D721Med (cell line): Measurements from ENCODE around the gene SORCS1.

Experiments
- DNase-seq: peaks from one replicate; pipeline ENCODE4 v3.0.0; 2011; ENCODE audit warnings: low spot score; ENCODE audit not compliant: insufficient read length
- FAIRE-seq: peaks from 2 replicates; lab custom pipeline; 2011; peaks lifted over from hg19 to GRCh38; lab: Jason Lieb, UNC
- TF ChIP-seq, protein P1 (sequence below): IDR thresholded peaks from 2 replicates; pipeline ENCODE4 v1.5.1; 2012; ENCODE audit warnings: mild to moderate bottlenecking, control low read depth; ENCODE audit not compliant: insufficient read depth; ENCODE audit errors: missing control alignments

The SORCS1 gene

DNA sequence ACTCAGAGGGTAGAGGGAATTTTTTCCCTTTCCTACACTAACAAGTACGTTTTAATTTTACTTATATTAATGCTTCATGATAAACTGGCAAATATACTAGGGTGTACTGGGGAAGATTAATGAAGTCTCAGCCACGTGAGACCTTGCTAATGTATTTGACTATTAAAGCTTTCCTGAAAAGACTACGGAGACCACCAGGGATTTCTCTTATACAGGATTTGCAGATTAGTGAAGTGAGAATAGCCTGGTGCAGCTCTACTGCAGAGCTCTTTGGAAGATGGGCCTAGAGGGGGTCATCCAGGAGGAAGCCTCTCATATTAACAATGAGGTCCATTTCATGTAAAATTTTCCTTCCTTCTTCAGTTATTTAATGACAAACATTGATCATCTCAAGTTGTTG is 379.0 kb downstream of the SORCS1 start:
- TF ChIP-seq, protein P1, sequence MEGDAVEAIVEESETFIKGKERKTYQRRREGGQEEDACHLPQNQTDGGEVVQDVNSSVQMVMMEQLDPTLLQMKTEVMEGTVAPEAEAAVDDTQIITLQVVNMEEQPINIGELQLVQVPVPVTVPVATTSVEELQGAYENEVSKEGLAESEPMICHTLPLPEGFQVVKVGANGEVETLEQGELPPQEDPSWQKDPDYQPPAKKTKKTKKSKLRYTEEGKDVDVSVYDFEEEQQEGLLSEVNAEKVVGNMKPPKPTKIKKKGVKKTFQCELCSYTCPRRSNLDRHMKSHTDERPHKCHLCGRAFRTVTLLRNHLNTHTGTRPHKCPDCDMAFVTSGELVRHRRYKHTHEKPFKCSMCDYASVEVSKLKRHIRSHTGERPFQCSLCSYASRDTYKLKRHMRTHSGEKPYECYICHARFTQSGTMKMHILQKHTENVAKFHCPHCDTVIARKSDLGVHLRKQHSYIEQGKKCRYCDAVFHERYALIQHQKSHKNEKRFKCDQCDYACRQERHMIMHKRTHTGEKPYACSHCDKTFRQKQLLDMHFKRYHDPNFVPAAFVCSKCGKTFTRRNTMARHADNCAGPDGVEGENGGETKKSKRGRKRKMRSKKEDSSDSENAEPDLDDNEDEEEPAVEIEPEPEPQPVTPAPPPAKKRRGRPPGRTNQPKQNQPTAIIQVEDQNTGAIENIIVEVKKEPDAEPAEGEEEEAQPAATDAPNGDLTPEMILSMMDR, result no peak
- no peak for DNase-seq
- FAIRE-seq, result no peak

DNA sequence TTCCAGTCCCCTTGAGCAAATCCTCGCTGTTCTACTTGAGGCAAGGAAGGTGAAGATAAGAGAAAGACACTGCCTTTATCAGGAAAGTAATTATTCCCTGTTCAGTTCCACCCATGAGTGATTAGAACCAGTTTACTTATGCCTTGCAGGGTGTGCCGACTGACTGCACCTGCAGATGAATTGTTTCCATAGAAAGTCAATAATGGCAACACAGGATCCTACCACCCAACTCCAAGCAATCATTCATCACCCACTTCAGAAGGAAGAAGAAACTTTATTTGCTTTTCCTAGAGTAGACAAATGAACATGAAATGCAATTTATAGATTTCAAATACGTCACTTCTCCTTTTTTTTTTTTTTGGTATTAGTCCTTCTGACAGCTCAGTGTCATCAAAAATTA is 383.9 kb downstream of the SORCS1 start:
- FAIRE-seq (no peak), DNase-seq (no peak)
- TF ChIP-seq, protein P1, result no peak

DNA sequence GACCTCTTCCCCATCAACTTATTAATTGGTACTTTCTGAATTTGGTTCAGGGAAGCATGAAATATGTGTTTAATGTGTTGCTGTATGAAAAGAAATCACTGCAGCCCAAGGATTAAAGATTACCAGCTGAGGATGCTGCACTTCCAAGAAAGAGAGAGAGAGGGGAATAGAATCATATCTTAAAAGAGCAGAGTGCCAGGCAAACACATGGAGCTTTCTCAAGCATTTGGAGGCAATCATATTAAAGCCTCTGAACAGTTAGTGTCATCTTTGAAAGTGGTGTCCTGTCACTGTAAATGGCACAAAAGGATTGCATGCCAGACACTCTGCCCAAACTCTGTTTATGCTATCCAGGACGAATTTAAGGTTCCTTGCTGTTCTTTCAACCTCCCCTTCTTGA is 386.7 kb downstream of the SORCS1 start:
- no peak for FAIRE-seq

DNA sequence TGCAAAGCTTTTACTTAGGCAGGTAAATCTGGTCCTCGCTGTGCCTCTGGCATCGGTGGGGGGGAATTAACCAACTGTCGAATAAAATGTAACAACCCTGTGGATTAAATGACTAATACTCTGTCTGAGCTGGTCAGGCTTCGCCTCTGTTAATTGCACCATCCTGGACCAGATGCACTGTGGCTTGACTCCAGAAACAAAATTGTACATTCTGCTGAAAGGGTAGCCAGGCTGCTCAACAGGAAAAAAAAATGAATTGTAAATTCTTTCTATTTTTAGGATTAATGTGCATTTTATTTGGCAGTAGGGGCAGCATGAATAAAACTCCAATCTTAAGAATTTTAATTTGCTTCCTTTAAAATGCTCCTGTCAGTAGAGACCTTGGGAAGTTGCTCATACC is 389.4 kb downstream of the SORCS1 start:
- DNase-seq (no peak), FAIRE-seq (no peak)
- TF ChIP-seq, protein P1, result no peak

More for the DNA sequence above, 386.7 kb downstream of the SORCS1 start:
- TF ChIP-seq, protein P1, result no peak
- no peak for DNase-seq

DNA sequence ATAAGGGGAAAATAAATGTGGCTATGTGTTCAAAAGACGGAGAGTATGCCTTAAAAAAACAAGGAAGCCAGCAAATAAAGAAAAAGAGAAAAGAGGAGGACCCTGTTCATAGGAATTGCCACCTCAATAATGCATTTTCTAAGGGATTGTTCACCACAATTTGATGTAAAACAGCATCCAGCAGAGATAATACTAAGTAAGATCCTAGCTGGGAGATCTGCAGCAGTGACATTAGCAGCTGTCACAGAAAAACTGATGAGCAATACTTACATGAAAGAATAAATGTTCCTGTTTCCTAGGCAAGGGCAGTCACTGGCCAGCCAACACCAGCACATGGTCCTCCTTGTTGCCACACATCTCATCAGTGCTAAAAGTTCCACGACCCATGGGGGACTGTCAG is 391.5 kb downstream of the SORCS1 start:
- FAIRE-seq (no peak), DNase-seq (no peak)
- TF ChIP-seq, protein P1, result no peak

DNA sequence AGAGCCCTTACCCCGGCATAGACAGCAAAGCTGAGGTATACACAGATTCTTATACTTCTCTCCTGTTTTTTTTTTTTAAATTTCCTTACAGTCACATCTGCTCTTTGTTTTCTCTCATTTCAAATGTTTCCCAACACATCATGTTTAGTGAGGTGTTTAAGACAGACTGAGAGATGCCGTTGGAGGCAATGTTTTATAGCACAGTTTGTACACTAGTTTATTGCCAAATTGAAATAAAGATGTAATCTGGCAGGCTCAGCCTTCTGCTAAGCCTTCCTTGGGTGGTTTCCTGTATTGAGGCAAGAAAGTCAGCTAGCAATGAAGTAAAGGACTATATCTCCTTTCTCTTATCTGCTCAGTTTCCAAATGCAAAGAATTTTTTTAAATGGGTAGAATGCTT is 393.4 kb downstream of the SORCS1 start:
- no peak for DNase-seq
- no peak for FAIRE-seq
- TF ChIP-seq, protein P1, result no peak

DNA sequence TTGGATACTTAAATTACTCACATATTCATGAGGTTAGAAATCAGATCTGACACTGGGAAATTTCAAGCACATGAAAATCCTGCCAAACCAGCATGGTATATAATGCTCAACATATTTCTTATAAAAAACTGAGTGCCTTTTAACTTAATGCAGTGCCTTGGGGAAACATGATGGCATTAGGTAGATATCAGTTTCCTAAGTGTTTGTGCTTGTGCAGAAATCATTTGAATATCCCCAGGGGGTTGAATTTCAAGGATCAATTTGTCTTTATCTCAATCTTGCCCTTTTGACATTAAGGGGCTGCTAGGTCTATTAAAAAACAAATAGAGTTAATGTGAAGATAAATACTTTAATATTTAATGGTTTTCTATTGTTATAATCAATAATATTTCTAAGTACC is 396.3 kb downstream of the SORCS1 start:
- FAIRE-seq, result no peak
- no peak for DNase-seq
- TF ChIP-seq, protein P1, result no peak
